ENCODE data around the gene TMEM192. TPM values are rescaled to one million over a fixed set of nuclear protein-coding genes. Genes with fewer than 3 reads are reported as not detected.

Gene TMEM192
- total RNA-seq, 1 donor from 2014 or later: 4.3 TPM

Other genes starting within 250 kb of the TMEM192 start
- not detected in 2 replicates for gene APELA, start 235.7 kb downstream of the TMEM192 start, total RNA-seq
- gene TRIM61, start 135.2 kb downstream of the TMEM192 start, total RNA-seq: 2.5 and 5.1 TPM in 2 replicates
- not detected in 2 replicates for gene TRIM60, start 80.9 kb downstream of the TMEM192 start, total RNA-seq
- gene TRIM75, start 59.0 kb downstream of the TMEM192 start, total RNA-seq: not detected in 2 replicates
- 36.2 and 40.3 TPM in 2 replicates for gene KLHL2, start 94.7 kb upstream of the TMEM192 start, total RNA-seq
- 52.8 and 53.9 TPM in 2 replicates for gene MSMO1, start 214.8 kb upstream of the TMEM192 start, total RNA-seq